ENCODE measurements around the gene LRP1. TPM values are rescaled to one million over a fixed set of nuclear protein-coding genes. Genes with fewer than 3 reads are reported as not detected.

Gene LRP1
- total and polyA plus RNA-seq, 8 donors: 12.2 to 89.4 (median 24.1) TPM

GRCh38 chr12:57242329-57242690, 114.0 kb downstream of the LRP1 start:
- H3K36me3 ChIP-seq: no peaks in the 10 kb centered on the region
- ATAC-seq (peak; percentile 26 to 35 (median 28)), FAIRE-seq (no peak), DNase-seq (peak; percentile 58 to 91 (median 76))
- no peak for TF ChIP-seq CTCF (IDR thresholded peaks at IDR 0.05)
- no peaks in the 10 kb centered on the region for H3K9me3 ChIP-seq
- WGBS, 2 donors: 1 to 2% methylated on average over 11 to 18 of the region's 18 CpGs
- H3K4me3 ChIP-seq: peak overlapping the region in 2 of 4 donors; percentile 34 to 54
- peaks cover 0 to 4% (median 0%) of the 10 kb centered on the region in 4 donors for H3K27me3 ChIP-seq
- intact Hi-C loops (cut with DNase I): loop anchor here in 1 of 3 donors (2.0 kb wide), 1 partner anchor 34 kb away; no protein-coding TSS in a partner anchor
- no peak overlapping the region for H3K27ac ChIP-seq
- H3K4me1 ChIP-seq: peaks cover 0 to 34% (median 3%) of the 10 kb centered on the region in 3 donors

GRCh38 chr12:57242691-57243454, 114.6 kb downstream of the LRP1 start:
- H3K9me3 ChIP-seq: no peaks in the 10 kb centered on the region
- DNase-seq: peak; percentile 48 to 87 (median 75)
- no peak for FAIRE-seq
- intact Hi-C loops (cut with DNase I): loop anchor here in 1 of 3 donors (2.0 kb wide), 1 partner anchor 34 kb away; no protein-coding TSS in a partner anchor
- no peak overlapping the region for H3K27ac ChIP-seq
- H3K27me3 ChIP-seq: peaks cover 0 to 4% (median 0%) of the 10 kb centered on the region in 4 donors
- peak overlapping the region in 3 of 4 donors; percentile 11 to 54 (median 34) for H3K4me3 ChIP-seq
- peaks cover 0 to 32% (median 3%) of the 10 kb centered on the region in 3 donors for H3K4me1 ChIP-seq
- WGBS, 2 donors: 1% methylated on average over 45 of the region's 45 CpGs
- peak; percentile 32 to 56 (median 54) for ATAC-seq
- TF ChIP-seq CTCF (IDR thresholded peaks at IDR 0.05): peak in 2 of 4 donors; percentile 40 to 47
- H3K36me3 ChIP-seq: no peaks in the 10 kb centered on the region

- 5 to 7% methylated on average over 41 of the region's 41 CpGs for WGBS, 2 donors
- H3K27me3 ChIP-seq: peaks cover 0 to 4% (median 0%) of the 10 kb centered on the region in 4 donors
- H3K4me1 ChIP-seq: peaks cover 0 to 25% (median 3%) of the 10 kb centered on the region in 3 donors
- no peaks in the 10 kb centered on the region for H3K9me3 ChIP-seq
- DNase-seq (peak; percentile 64 to 92 (median 84)), ATAC-seq (peak; percentile 57 to 70 (median 66)), FAIRE-seq (no peak)
- no peak overlapping the region for H3K27ac ChIP-seq
- intact Hi-C loops (cut with DNase I): loop anchor here in 1 of 3 donors (2.0 kb wide), 1 partner anchor 35 kb away; no protein-coding TSS in a partner anchor
- H3K4me3 ChIP-seq: peak overlapping the region; percentile 11 to 54 (median 22)
- TF ChIP-seq CTCF (IDR thresholded peaks at IDR 0.05): peak; percentile 64 to 81 (median 74)
- no peaks in the 10 kb centered on the region for H3K36me3 ChIP-seq
These were observed 115.4 kb downstream of the LRP1 start for GRCh38 chr12:57243521-57244311.

- DNase-seq (peak in 1 of 6 donors; percentile 39), FAIRE-seq (no peak), ATAC-seq (no peak)
- peaks cover 0 to 22% (median 3%) of the 10 kb centered on the region in 3 donors for H3K4me1 ChIP-seq
- no peak for TF ChIP-seq CTCF (IDR thresholded peaks at IDR 0.05)
- no peaks in the 10 kb centered on the region for H3K36me3 ChIP-seq
- H3K27ac ChIP-seq: no peak overlapping the region
- no peaks in the 10 kb centered on the region for H3K9me3 ChIP-seq
- peaks cover 0 to 4% (median 0%) of the 10 kb centered on the region in 4 donors for H3K27me3 ChIP-seq
- 32 to 36% methylated on average over 6 of the region's 6 CpGs for WGBS, 2 donors
- intact Hi-C loops (cut with DNase I): no loop called here
- no peak overlapping the region for H3K4me3 ChIP-seq
These were observed 116.0 kb downstream of the LRP1 start for GRCh38 chr12:57244312-57244696.

All from pancreas (tissue), 10 donors.